Right lobe of liver (tissue), 4 donors: ENCODE measurements around the gene MAP3K3.

Experiments used
- CTCF ChIP-seq, 4 donors: fragments of 200-600 bp in 3 of 4; fragments of 450-650 bp in 1 of 4; IDR thresholded peaks; one replicate each; pipeline versions ENCODE4 v1.5.1 to v1.8.0; 2016 to 2022; ENCODE audit warnings: antibody characterized with exemption in 4 of 4, mild to moderate bottlenecking in 2 of 4
- POLR2A ChIP-seq: fragments of 450-650 bp; IDR thresholded peaks from one replicate; pipeline ENCODE4 v1.6.1; 2017; ENCODE audit warnings: antibody characterized with exemption, mild to moderate bottlenecking
- donor health status: DM: no; HTN: no; CAD: no.
- donor health status: DM: no; HTN: no; CAD: no.
- donor health status: DM: no; HTN: yes; CAD: no.

GRCh38 chr17:63622574-63623390, 565 bp downstream of the MAP3K3 start:
- no peak for TF ChIP-seq POLR2A
- TF ChIP-seq CTCF (IDR thresholded peaks at IDR 0.05): no peak
